ENCODE measurements around the gene NAIF1.

Gene NAIF1

GRCh38 chr9:128070874-128071273 is 3.8 kb upstream of the NAIF1 start:
- no peak overlapping the region for H3K4me3 ChIP-seq (ENCODE audit: low read depth, low read length)
- DNase-seq (ENCODE audit: low read depth) = no peak
- no peak for TF ChIP-seq CTCF (IDR thresholded peaks at IDR 0.05; ENCODE audit: control insufficient read depth, extremely low read depth, insufficient read depth)

GRCh38 chr9:128068386-128069205 is 1.5 kb upstream of the NAIF1 start:
- H3K4me3 ChIP-seq (ENCODE audit: low read depth, low read length) = peak overlapping the region; percentile 94
- no peak for TF ChIP-seq CTCF (IDR thresholded peaks at IDR 0.05; ENCODE audit: control insufficient read depth, extremely low read depth, insufficient read depth)
- no peak for DNase-seq (ENCODE audit: low read depth)

GRCh38 chr9:128067645-128068385 is 695 bp upstream of the NAIF1 start, which contains the start of gene SLC25A25:
SLC25A25 (plus strand) TSS chr9:128068232; CDS start chr9:128068320, 88 bp downstream.
- peak; percentile 97 for DNase-seq (ENCODE audit: low read depth)
- TF ChIP-seq CTCF (IDR thresholded peaks at IDR 0.05; ENCODE audit: control insufficient read depth, extremely low read depth, insufficient read depth) = no peak
- H3K4me3 ChIP-seq (ENCODE audit: low read depth, low read length) = peak within 1 kb of the TSS; percentile 94

GRCh38 chr9:128065907-128066712 is 1.0 kb downstream of the NAIF1 start:
- no peak for DNase-seq (ENCODE audit: low read depth)
- TF ChIP-seq CTCF (IDR thresholded peaks at IDR 0.05; ENCODE audit: control insufficient read depth, extremely low read depth, insufficient read depth) = no peak

GRCh38 chr9:128062846-128063831 is 4.0 kb downstream of the NAIF1 start:
- no peak for TF ChIP-seq CTCF (IDR thresholded peaks at IDR 0.05; ENCODE audit: control insufficient read depth, extremely low read depth, insufficient read depth)
- no peak for DNase-seq (ENCODE audit: low read depth)
- H3K4me3 ChIP-seq (ENCODE audit: low read depth, low read length) = no peak overlapping the region

More at GRCh38 chr9:128065907-128066712, 1.0 kb downstream of the NAIF1 start:
- H3K4me3 ChIP-seq (ENCODE audit: low read depth, low read length) = peak overlapping the region; percentile 48
